DMS79 (cell line): ENCODE data around the gene FDXACB1.
A peak's percentile ranks its signal among the peaks of the same experiment; 100 is the strongest.

Experiments used
- DNase-seq: peaks from one replicate; lab custom pipeline; 2025; lab: John Stamatoyannopoulos, UW

Gene FDXACB1

GRCh38 chr11:111841370-111842053 lies 37.5 kb downstream of the FDXACB1 start:
- DNase-seq, result peak; percentile 75

- DNase-seq, result no peak
These were observed 38.8 kb downstream of the FDXACB1 start for GRCh38 chr11:111840143-111840542.

GRCh38 chr11:111838054-111838453 lies 40.9 kb downstream of the FDXACB1 start:
- no peak for DNase-seq

GRCh38 chr11:111837366-111837891 lies 41.5 kb downstream of the FDXACB1 start:
- no peak for DNase-seq

GRCh38 chr11:111836721-111837120 lies 42.2 kb downstream of the FDXACB1 start:
- no peak for DNase-seq

GRCh38 chr11:111836162-111836561 lies 42.8 kb downstream of the FDXACB1 start:
- no peak for DNase-seq

GRCh38 chr11:111835665-111836064 lies 43.3 kb downstream of the FDXACB1 start:
- DNase-seq, result no peak

- DNase-seq, result no peak
These were observed 44.4 kb downstream of the FDXACB1 start for GRCh38 chr11:111834432-111835163.

GRCh38 chr11:111833524-111833923 lies 45.4 kb downstream of the FDXACB1 start:
- no peak for DNase-seq

- no peak for DNase-seq
These were observed 49.6 kb downstream of the FDXACB1 start for GRCh38 chr11:111829185-111829968.

- no peak for DNase-seq
These were observed 52.5 kb downstream of the FDXACB1 start for GRCh38 chr11:111826322-111826950.
